A549 treated with AZD9567 at 1 μM for 4 hours (cell line): ENCODE results near the gene MXI1. TPM values are rescaled to one million over a fixed set of nuclear protein-coding genes. Genes with fewer than 3 reads are reported as not detected.

Experiments used
- total RNA-seq: library from RNA; stranded (reverse); fragments of 200-300 nt; extraction: Qiagen RNA extraction; gene quantifications from 5 replicates; pipeline ENCODE4 v1.2.3, GENCODE V29; 2022; ENCODE audit not compliant: insufficient read depth

The MXI1 gene
- 5.2 to 11.9 TPM (median 6.9 TPM) in 5 replicates for total RNA-seq

DNA sequence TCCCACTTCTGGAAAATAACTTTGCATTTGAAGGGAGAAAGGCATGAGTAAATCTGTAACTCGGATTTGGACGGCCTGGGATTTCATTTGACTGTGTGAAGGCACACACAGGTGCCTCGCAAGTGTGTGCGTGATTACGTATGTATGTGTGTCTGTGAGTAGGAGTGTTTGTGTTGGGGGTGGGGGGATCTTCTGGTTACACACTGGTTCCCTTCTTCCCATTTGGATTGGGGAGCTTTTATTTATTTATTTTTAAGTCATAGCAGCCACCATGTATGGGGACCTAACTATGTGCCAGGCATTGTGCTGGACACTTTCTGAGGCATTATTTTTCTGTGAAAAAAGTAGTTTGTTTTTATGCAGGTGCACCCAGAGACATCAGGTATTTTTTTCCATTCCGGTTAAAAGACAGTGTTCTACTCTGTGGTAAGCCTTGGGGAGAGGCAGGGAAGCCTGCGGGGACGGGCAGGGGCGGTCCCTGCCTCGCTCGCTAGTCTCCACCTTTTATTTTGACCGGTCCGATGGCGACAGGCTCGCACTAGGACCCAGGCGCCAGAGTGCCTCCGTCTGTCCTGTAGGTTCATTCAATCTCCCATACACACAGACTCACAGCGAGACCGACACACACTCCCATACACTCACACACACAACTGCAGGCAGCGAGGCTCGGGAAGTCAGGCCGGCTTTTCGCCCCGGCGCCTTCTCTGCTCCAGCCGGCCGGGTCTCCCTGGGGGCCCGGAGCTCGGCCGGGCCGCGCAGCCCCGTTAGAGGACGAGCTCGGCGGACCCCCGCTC lies at the start of gene MXI1:
Gene MXI1, plus strand, starts transcription at position 595 of the 794 bp plus-strand sequence. CDS start 204 bp downstream, outside the sequence.

DNA sequence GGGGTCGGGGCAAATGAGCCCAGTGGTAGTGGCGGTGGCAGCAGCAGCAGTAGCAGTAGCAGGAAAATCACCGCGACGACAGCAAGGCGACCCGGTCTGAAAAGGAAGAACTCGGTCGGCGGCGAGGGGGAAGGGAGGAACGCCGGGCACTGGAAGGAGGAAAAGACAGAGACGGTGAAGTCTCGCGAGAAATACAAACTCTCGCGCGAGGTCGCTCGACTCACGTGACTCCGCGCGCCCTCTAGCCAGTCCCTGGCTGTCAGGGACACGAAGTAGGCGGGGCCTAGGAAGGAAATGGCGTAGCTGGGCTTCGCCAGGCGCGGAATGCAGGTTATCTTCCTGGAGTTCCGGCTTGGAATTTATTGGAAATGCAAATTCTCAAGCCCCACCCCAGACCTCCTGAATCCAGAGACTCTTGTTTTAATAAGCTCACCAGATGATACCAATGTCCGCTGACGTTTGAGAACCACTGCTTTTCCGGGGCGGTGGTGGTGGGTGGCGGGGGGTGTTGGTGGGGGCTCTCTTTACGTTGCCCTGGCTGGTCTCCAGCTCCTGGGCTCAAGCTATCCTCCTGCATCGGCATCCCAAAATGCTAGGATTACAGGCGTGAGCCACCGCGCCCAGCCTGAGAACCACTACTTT lies 97.5 kb downstream of the MXI1 start, which contains the start of gene SMNDC1:
Gene SMNDC1, minus strand, starts transcription at position 141 of the 642 bp plus-strand sequence. CDS start 1,333 bp downstream, outside the sequence.

Other genes starting within 250 kb of the MXI1 start
- 3.3 to 9.5 TPM (median 5.4 TPM) in 5 replicates for gene ADD3, start 199.6 kb upstream of the MXI1 start, total RNA-seq
- gene SMNDC1, start 97.3 kb downstream of the MXI1 start, total RNA-seq: 45.4 to 50.0 TPM (median 46.2 TPM) in 5 replicates